ENCODE data around the gene MARCHF11.

Gene MARCHF11

GRCh38 chr5:16049761-16050160, 129.8 kb downstream of the MARCHF11 start:
- DNase-seq = no peak

- DNase-seq = no peak
These were observed 131.5 kb downstream of the MARCHF11 start for GRCh38 chr5:16048132-16048531.

GRCh38 chr5:16043349-16043965, 136.1 kb downstream of the MARCHF11 start:
- no peak for DNase-seq

GRCh38 chr5:16037121-16037845, 142.3 kb downstream of the MARCHF11 start:
- DNase-seq = no peak

GRCh38 chr5:16034319-16035001, 145.1 kb downstream of the MARCHF11 start:
- no peak for DNase-seq

- DNase-seq = no peak
These were observed 146.2 kb downstream of the MARCHF11 start for GRCh38 chr5:16033187-16033925.

GRCh38 chr5:16028708-16029107, 150.9 kb downstream of the MARCHF11 start:
- no peak for DNase-seq

GRCh38 chr5:16025681-16026080, 153.9 kb downstream of the MARCHF11 start:
- no peak for DNase-seq

- no peak for DNase-seq
These were observed 160.6 kb downstream of the MARCHF11 start for GRCh38 chr5:16018970-16019369.

- no peak for DNase-seq
These were observed 161.9 kb downstream of the MARCHF11 start for GRCh38 chr5:16017720-16018119.
